ENCODE data around the gene ATPAF1.

DNA sequence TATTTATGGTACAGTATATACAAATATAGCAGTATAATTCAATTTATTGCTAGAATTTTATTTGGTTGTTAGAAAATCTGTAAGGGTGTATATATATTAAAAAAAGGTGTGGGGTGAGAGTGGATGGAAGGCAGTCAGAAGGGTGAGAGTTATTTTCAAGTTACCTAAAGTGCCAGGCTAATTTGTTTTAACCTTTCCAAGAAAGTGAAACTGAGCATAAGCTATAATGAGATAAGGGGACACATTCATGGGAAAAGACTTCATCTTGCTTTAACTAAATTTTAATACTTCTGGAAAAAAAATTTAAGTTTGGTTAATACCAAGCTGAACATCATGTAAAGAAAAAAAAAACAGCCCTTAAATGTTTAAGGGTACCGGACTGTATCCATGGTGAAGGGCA is 8.4 kb upstream of the ATPAF1 start:
- TF ChIP-seq POLR2A (IDR thresholded peaks at IDR 0.05; ENCODE audit: low read length) = no peak
- TF ChIP-seq GATA1 (IDR thresholded peaks at IDR 0.05; ENCODE audit: low read depth, low read length) = no peak
